WTC11 (cell line): ENCODE measurements around the gene FSD1.

ENCODE experiments used
- ATF2 ChIP-seq: sonication (generic); formaldehyde crosslinking; IDR thresholded peaks from 2 replicates; pipeline ENCODE4 v1.8.1; 2022; ENCODE audit warnings: low read depth, missing genetic modification reagents, borderline replicate concordance
- CBFB ChIP-seq: sonication (generic); formaldehyde crosslinking; IDR thresholded peaks from 2 replicates; pipeline ENCODE4 v1.8.1; 2022; ENCODE audit warnings: mild to moderate bottlenecking, low read depth, missing genetic modification reagents
- CREM ChIP-seq: sonication (generic); formaldehyde crosslinking; IDR thresholded peaks from 2 replicates; pipeline ENCODE4 v1.8.1; 2022; ENCODE audit warnings: mild to moderate bottlenecking, missing genetic modification reagents, moderate library complexity
- CTCF ChIP-seq: fragments of 200-600 bp; IDR thresholded peaks from 2 replicates; pipeline ENCODE4 v1.8.0; 2022; ENCODE audit warnings: antibody characterized with exemption
- E2F1 ChIP-seq: sonication (generic); formaldehyde crosslinking; IDR thresholded peaks from 2 replicates; pipeline ENCODE4 v1.8.0; 2022; ENCODE audit warnings: mild to moderate bottlenecking, missing genetic modification reagents
- JUN ChIP-seq: sonication (generic); formaldehyde crosslinking; IDR thresholded peaks from 2 replicates; pipeline ENCODE4 v1.8.0; 2023; ENCODE audit warnings: mild to moderate bottlenecking, missing genetic modification reagents
- STAT6 ChIP-seq: sonication (generic); formaldehyde crosslinking; conservative IDR thresholded peaks from 2 replicates; pipeline ENCODE4 v1.8.1; 2023; ENCODE audit warnings: mild to moderate bottlenecking, low read depth, missing genetic modification reagents, moderate library complexity
- USF1 ChIP-seq: sonication (generic); formaldehyde crosslinking; IDR thresholded peaks from 2 replicates; pipeline ENCODE4 v1.8.0; 2022; ENCODE audit warnings: mild to moderate bottlenecking, missing genetic modification reagents
- ZNF416 ChIP-seq: fragments of 250-450 bp; sonication (Bioruptor Pico); IDR thresholded peaks from 2 replicates; pipeline ENCODE4 v1.9.0; 2021; ENCODE audit warnings: mild to moderate bottlenecking, inconsistent platforms

GRCh38 chr19:4320419-4320818 lies 16.0 kb downstream of the FSD1 start:
- TF ChIP-seq JUN (no peak), CTCF (no peak), CREM (CRISPR knock-in tag) (no peak), E2F1 (no peak), ZNF416 (no peak), CBFB (CRISPR knock-in tag) (no peak), STAT6 (CRISPR knock-in tag) (no peak), USF1 (CRISPR knock-in tag) (no peak), ATF2 (no peak)
